ENCODE data around the gene KCNJ3.

Gene KCNJ3

DNA sequence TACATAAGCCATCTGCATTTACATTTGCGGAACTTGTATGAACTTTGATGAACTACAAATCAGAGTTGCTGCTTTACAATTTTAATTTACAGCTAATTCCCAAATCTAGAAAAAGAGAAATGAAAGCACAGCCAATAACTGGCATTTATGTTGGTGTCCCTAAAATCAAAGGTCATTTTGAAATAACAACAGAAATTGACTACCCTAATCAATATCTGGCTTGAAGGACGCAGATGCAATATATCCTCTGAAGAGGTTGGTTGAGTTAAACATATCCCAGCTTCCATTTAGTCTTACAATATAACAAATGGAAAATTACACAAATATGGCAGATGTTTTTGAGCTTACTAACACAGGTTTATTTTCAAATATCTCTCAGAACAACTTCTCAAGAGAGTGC, 177.5 kb downstream of the KCNJ3 start:
- Histone ChIP-seq H3K4me3 (ENCODE audit: low read depth in 1 of 2, low read length in 2 of 2) (no peak overlapping the region), H3K27me3 (ENCODE audit: insufficient read depth, low read length, poor library complexity) (no peaks in the 10 kb centered on the region), H3K4me2 (ENCODE audit: insufficient read depth, low read length) (no peak overlapping the region), H2AFZ (ENCODE audit: low read depth, low read length) (no peak overlapping the region), H4K20me1 (ENCODE audit: insufficient read depth, low read length) (no peaks in the 10 kb centered on the region), H3K9ac (ENCODE audit: low read depth, low read length) (no peak overlapping the region), H3K27ac (ENCODE audit: low read length) (no peak overlapping the region), H3K4me1 (ENCODE audit: insufficient read depth, low read length) (no peaks in the 10 kb centered on the region), H3K79me2 (ENCODE audit: insufficient read depth, low read length) (no peaks in the 10 kb centered on the region), H3K36me3 (ENCODE audit: insufficient read depth, low read length) (no peaks in the 10 kb centered on the region), H3K9me3 (ENCODE audit: insufficient read depth, low read length, severe bottlenecking) (no peaks in the 10 kb centered on the region)
- no peak for TF ChIP-seq EZH2 (IDR thresholded peaks at IDR 0.05; ENCODE audit: borderline replicate concordance, low read depth, low read length, severe bottlenecking)
- TF ChIP-seq, protein P1, sequence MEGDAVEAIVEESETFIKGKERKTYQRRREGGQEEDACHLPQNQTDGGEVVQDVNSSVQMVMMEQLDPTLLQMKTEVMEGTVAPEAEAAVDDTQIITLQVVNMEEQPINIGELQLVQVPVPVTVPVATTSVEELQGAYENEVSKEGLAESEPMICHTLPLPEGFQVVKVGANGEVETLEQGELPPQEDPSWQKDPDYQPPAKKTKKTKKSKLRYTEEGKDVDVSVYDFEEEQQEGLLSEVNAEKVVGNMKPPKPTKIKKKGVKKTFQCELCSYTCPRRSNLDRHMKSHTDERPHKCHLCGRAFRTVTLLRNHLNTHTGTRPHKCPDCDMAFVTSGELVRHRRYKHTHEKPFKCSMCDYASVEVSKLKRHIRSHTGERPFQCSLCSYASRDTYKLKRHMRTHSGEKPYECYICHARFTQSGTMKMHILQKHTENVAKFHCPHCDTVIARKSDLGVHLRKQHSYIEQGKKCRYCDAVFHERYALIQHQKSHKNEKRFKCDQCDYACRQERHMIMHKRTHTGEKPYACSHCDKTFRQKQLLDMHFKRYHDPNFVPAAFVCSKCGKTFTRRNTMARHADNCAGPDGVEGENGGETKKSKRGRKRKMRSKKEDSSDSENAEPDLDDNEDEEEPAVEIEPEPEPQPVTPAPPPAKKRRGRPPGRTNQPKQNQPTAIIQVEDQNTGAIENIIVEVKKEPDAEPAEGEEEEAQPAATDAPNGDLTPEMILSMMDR (IDR thresholded peaks at IDR 0.05; ENCODE audit: borderline replicate concordance, extremely low read depth, low read length, poor library complexity, severe bottlenecking): no peak
- ATAC-seq (ENCODE audit: insufficient read depth, low read depth) (no peak), DNase-seq (no peak)

GRCh38 chr2:154882725-154883124, 184.2 kb downstream of the KCNJ3 start:
- TF ChIP-seq, protein P1 (IDR thresholded peaks at IDR 0.05; ENCODE audit: borderline replicate concordance, extremely low read depth, low read length, poor library complexity, severe bottlenecking): no peak
- TF ChIP-seq EZH2 (IDR thresholded peaks at IDR 0.05; ENCODE audit: borderline replicate concordance, low read depth, low read length, severe bottlenecking): no peak
- DNase-seq (no peak), ATAC-seq (ENCODE audit: insufficient read depth, low read depth) (no peak)
- no peak overlapping the region for H3K9ac ChIP-seq (ENCODE audit: low read depth, low read length)
- no peaks in the 10 kb centered on the region for H3K9me3 ChIP-seq (ENCODE audit: insufficient read depth, low read length, severe bottlenecking)
- H3K36me3 ChIP-seq (ENCODE audit: insufficient read depth, low read length): no peaks in the 10 kb centered on the region
- no peaks in the 10 kb centered on the region for H3K27me3 ChIP-seq (ENCODE audit: insufficient read depth, low read length, poor library complexity)
- no peaks in the 10 kb centered on the region for H3K4me1 ChIP-seq (ENCODE audit: insufficient read depth, low read length)
- H2AFZ ChIP-seq (ENCODE audit: low read depth, low read length): no peak overlapping the region
- H3K27ac ChIP-seq (ENCODE audit: low read length): no peak overlapping the region
- H3K4me3 ChIP-seq (ENCODE audit: low read depth in 1 of 2, low read length in 2 of 2): no peak overlapping the region
- H3K4me2 ChIP-seq (ENCODE audit: insufficient read depth, low read length): no peak overlapping the region
- H4K20me1 ChIP-seq (ENCODE audit: insufficient read depth, low read length): no peaks in the 10 kb centered on the region
- H3K79me2 ChIP-seq (ENCODE audit: insufficient read depth, low read length): no peaks in the 10 kb centered on the region

GRCh38 chr2:154886316-154886715, 187.8 kb downstream of the KCNJ3 start:
- no peaks in the 10 kb centered on the region for H3K9me3 ChIP-seq (ENCODE audit: insufficient read depth, low read length, severe bottlenecking)
- H3K36me3 ChIP-seq (ENCODE audit: insufficient read depth, low read length): no peaks in the 10 kb centered on the region
- DNase-seq (no peak), ATAC-seq (ENCODE audit: insufficient read depth, low read depth) (no peak)
- no peak overlapping the region for H3K4me3 ChIP-seq (ENCODE audit: low read depth in 1 of 2, low read length in 2 of 2)
- TF ChIP-seq, protein P1 (IDR thresholded peaks at IDR 0.05; ENCODE audit: borderline replicate concordance, extremely low read depth, low read length, poor library complexity, severe bottlenecking): no peak
- no peak for TF ChIP-seq EZH2 (IDR thresholded peaks at IDR 0.05; ENCODE audit: borderline replicate concordance, low read depth, low read length, severe bottlenecking)
- no peaks in the 10 kb centered on the region for H3K4me1 ChIP-seq (ENCODE audit: insufficient read depth, low read length)
- no peak overlapping the region for H3K27ac ChIP-seq (ENCODE audit: low read length)
- no peaks in the 10 kb centered on the region for H3K27me3 ChIP-seq (ENCODE audit: insufficient read depth, low read length, poor library complexity)
- no peak overlapping the region for H3K9ac ChIP-seq (ENCODE audit: low read depth, low read length)
- no peaks in the 10 kb centered on the region for H4K20me1 ChIP-seq (ENCODE audit: insufficient read depth, low read length)
- H3K79me2 ChIP-seq (ENCODE audit: insufficient read depth, low read length): no peaks in the 10 kb centered on the region
- no peak overlapping the region for H2AFZ ChIP-seq (ENCODE audit: low read depth, low read length)
- H3K4me2 ChIP-seq (ENCODE audit: insufficient read depth, low read length): no peak overlapping the region

- Histone ChIP-seq H4K20me1 (ENCODE audit: insufficient read depth, low read length) (no peaks in the 10 kb centered on the region), H3K27me3 (ENCODE audit: insufficient read depth, low read length, poor library complexity) (no peaks in the 10 kb centered on the region), H3K27ac (ENCODE audit: low read length) (no peak overlapping the region), H3K4me1 (ENCODE audit: insufficient read depth, low read length) (no peaks in the 10 kb centered on the region), H3K36me3 (ENCODE audit: insufficient read depth, low read length) (no peaks in the 10 kb centered on the region), H3K79me2 (ENCODE audit: insufficient read depth, low read length) (no peaks in the 10 kb centered on the region), H3K4me2 (ENCODE audit: insufficient read depth, low read length) (no peak overlapping the region), H3K9ac (ENCODE audit: low read depth, low read length) (no peak overlapping the region), H2AFZ (ENCODE audit: low read depth, low read length) (no peak overlapping the region), H3K9me3 (ENCODE audit: insufficient read depth, low read length, severe bottlenecking) (no peaks in the 10 kb centered on the region), H3K4me3 (ENCODE audit: low read depth in 1 of 2, low read length in 2 of 2) (no peak overlapping the region)
- TF ChIP-seq, protein P1 (IDR thresholded peaks at IDR 0.05; ENCODE audit: borderline replicate concordance, extremely low read depth, low read length, poor library complexity, severe bottlenecking): no peak
- no peak for TF ChIP-seq EZH2 (IDR thresholded peaks at IDR 0.05; ENCODE audit: borderline replicate concordance, low read depth, low read length, severe bottlenecking)
- DNase-seq (no peak), ATAC-seq (ENCODE audit: insufficient read depth, low read depth) (no peak)
Measured at GRCh38 chr2:154898269-154898668, 199.8 kb downstream of the KCNJ3 start.
